HG03103 (cell line): ENCODE results near the gene G2E3.
"Not testable (repeated sequence)": the region's sequence is repeated elsewhere in the genome, so short reads cannot be mapped to it uniquely, and the experiment has no call there.

ENCODE experiments used
- ATAC-seq: cut with Tn5 transposase; IDR thresholded peaks from one replicate; pipeline ENCODE4 v1.9.1; 2021; ENCODE audit warnings: low read depth; ENCODE audit not compliant: unreplicated experiment

G2E3 gene

GRCh38 chr14:30559638-30560091, 707 bp downstream of the G2E3 start:
- no peak for ATAC-seq

GRCh38 chr14:30560581-30560980, 1.6 kb downstream of the G2E3 start:
- ATAC-seq, result no peak

- ATAC-seq, result no peak
Observed at GRCh38 chr14:30564235-30564867, 5.4 kb downstream of the G2E3 start.

GRCh38 chr14:30564868-30565248, 5.9 kb downstream of the G2E3 start:
- no peak for ATAC-seq

- no peak for ATAC-seq
Observed at GRCh38 chr14:30569216-30569902, 10.4 kb downstream of the G2E3 start.

GRCh38 chr14:30569903-30570226, 10.9 kb downstream of the G2E3 start:
- ATAC-seq, result no peak

- no peak for ATAC-seq
Observed at GRCh38 chr14:30572237-30572636, 13.3 kb downstream of the G2E3 start.

- ATAC-seq, result no peak
Observed at GRCh38 chr14:30572771-30573170, 13.8 kb downstream of the G2E3 start.

GRCh38 chr14:30573226-30573814, 14.4 kb downstream of the G2E3 start:
- ATAC-seq, result no peak

- no peak for ATAC-seq
Observed at GRCh38 chr14:30573966-30574365, 15.0 kb downstream of the G2E3 start.

GRCh38 chr14:30574777-30575176, 15.8 kb downstream of the G2E3 start:
- not testable (repeated sequence) for ATAC-seq

- not testable (repeated sequence) for ATAC-seq
Observed at GRCh38 chr14:30576333-30576732, 17.4 kb downstream of the G2E3 start.

- ATAC-seq, result no peak
Observed at GRCh38 chr14:30580616-30581282, 21.8 kb downstream of the G2E3 start.

GRCh38 chr14:30581283-30581625, 22.3 kb downstream of the G2E3 start:
- ATAC-seq, result no peak

- ATAC-seq, result no peak
Observed at GRCh38 chr14:30582376-30582775, 23.4 kb downstream of the G2E3 start.

- no peak for ATAC-seq
Observed at GRCh38 chr14:30584058-30584630, 25.2 kb downstream of the G2E3 start.

- no peak for ATAC-seq
Observed at GRCh38 chr14:30585204-30585603, 26.2 kb downstream of the G2E3 start.

- no peak for ATAC-seq
Observed at GRCh38 chr14:30587141-30587540, 28.2 kb downstream of the G2E3 start.

- no peak for ATAC-seq
Observed at GRCh38 chr14:30588873-30589272, 29.9 kb downstream of the G2E3 start.

GRCh38 chr14:30596935-30597334, 38.0 kb downstream of the G2E3 start:
- no peak for ATAC-seq

GRCh38 chr14:30597504-30597903, 38.5 kb downstream of the G2E3 start:
- ATAC-seq, result no peak
